PC-9 (cell line): ENCODE data around the gene RNU1-2. TPM values are rescaled to one million over a fixed set of nuclear protein-coding genes. Genes with fewer than 3 reads are reported as not detected.
"Not testable (repeated sequence)": the region's sequence is repeated elsewhere in the genome, so short reads cannot be mapped to it uniquely, and the experiment has no call there.

Experiments
- BruUV-seq: library from RNA; stranded (reverse); fragments of 400-500 nt; replicated peaks from 2 replicates; lab custom pipeline; 2021; lab: Mats Ljungman, UMichigan
- CTCF ChIA-PET: fragments of 300-600 bp; sonication (Branson Sonifier 250); formaldehyde crosslinking; loops from one replicate; lab custom pipeline; 2022; ENCODE audit warnings: antibody characterized with exemption; lab: Charles Lee
- POLR2A ChIA-PET: fragments of 300-600 bp; sonication (Branson Sonifier 250); formaldehyde crosslinking; loops from one replicate; lab custom pipeline; 2022; ENCODE audit warnings: antibody characterized with exemption; ENCODE audit not compliant: unreplicated experiment; lab: Charles Lee
- DNase-seq, 2 experiments: peaks; one replicate each; pipeline versions ENCODE4 v3.0.0 to v3.0.0-alpha.2; 2015 to 2022; ENCODE audit warnings: mixed read lengths in 1 of 2
- H2AFZ ChIP-seq: fragments of 200-600 bp; sonication (generic); 2 replicates; pipeline ENCODE4 v1.8.1; 2017; ENCODE audit warnings: antibody characterized with exemption
- H3F3A ChIP-seq: fragments of 200-600 bp; sonication (generic); 2 replicates; pipeline ENCODE4 v1.8.1; 2017; ENCODE audit warnings: antibody characterized with exemption, mild to moderate bottlenecking, low read depth; ENCODE audit not compliant: insufficient read depth
- H3K27ac ChIP-seq: fragments of 200-600 bp; sonication (generic); 2 replicates; pipeline ENCODE4 v1.6.1; 2016; ENCODE audit warnings: mixed run types
- H3K27me3 ChIP-seq: fragments of 200-600 bp; sonication (generic); 2 replicates; pipeline ENCODE4 v1.6.1; 2016; ENCODE audit warnings: low read depth, mixed run types; ENCODE audit not compliant: insufficient read depth
- H3K36me3 ChIP-seq: fragments of 200-600 bp; sonication (generic); 2 replicates; pipeline ENCODE4 v1.6.1; 2016; ENCODE audit warnings: low read depth, mixed run types
- H3K4me1 ChIP-seq: fragments of 200-600 bp; sonication (generic); replicated peaks from 2 replicates; pipeline ENCODE4 v1.6.1; 2016; ENCODE audit warnings: mixed run types; ENCODE audit not compliant: insufficient read depth
- H3K4me2 ChIP-seq: fragments of 200-600 bp; sonication (generic); 2 replicates; pipeline ENCODE4 v1.6.1; 2017; ENCODE audit warnings: mixed run types
- H3K4me3 ChIP-seq: fragments of 200-600 bp; sonication (generic); 2 replicates; pipeline ENCODE4 v1.6.1; 2016; ENCODE audit warnings: mixed run types
- H3K79me2 ChIP-seq: fragments of 200-600 bp; sonication (generic); 2 replicates; pipeline ENCODE4 v1.6.1; 2017; ENCODE audit warnings: low read depth, mixed run types
- H3K9me2 ChIP-seq: fragments of 200-600 bp; sonication (generic); 2 replicates; pipeline ENCODE4 v1.8.1; 2017; ENCODE audit warnings: mild to moderate bottlenecking; ENCODE audit not compliant: insufficient read depth
- H3K9me3 ChIP-seq: fragments of 200-600 bp; sonication (generic); 2 replicates; pipeline ENCODE4 v1.8.1; 2016; ENCODE audit warnings: low read depth; ENCODE audit not compliant: insufficient read depth
- H4K20me1 ChIP-seq: fragments of 200-600 bp; sonication (generic); 2 replicates; pipeline ENCODE4 v1.8.1; 2017; ENCODE audit not compliant: insufficient read depth
- EZH2 ChIP-seq: fragments of 200-600 bp; sonication (generic); IDR thresholded peaks from 2 replicates; pipeline ENCODE4 v1.8.0; 2017; ENCODE audit warnings: antibody characterized with exemption, low read depth
- intact Hi-C: fragments of 100-400 bp; cut with micrococcal nuclease; formaldehyde crosslinking; loops from one replicate; pipeline ENCODE4 v1.10.0; 2022; ENCODE audit not compliant: unreplicated experiment
- total RNA-seq: library from RNA; stranded (reverse); gene quantifications from 2 replicates; pipeline ENCODE4 v1.2.3, GENCODE V29; 2021
- TF ChIP-seq, protein P1 (sequence below): fragments of 200-600 bp; sonication (generic); conservative IDR thresholded peaks from 2 replicates; pipeline ENCODE4 v1.6.1; 2017; ENCODE audit warnings: mixed run types, antibody characterized with exemption, mild to moderate bottlenecking, moderate library complexity

RNU1-2 gene
- total RNA-seq, 1 experiment from 2014 or later = 1,333 TPM

GRCh38 chr1:16915627-16915973, 19.8 kb downstream of the RNU1-2 start:
- no peaks in the 10 kb centered on the region for H4K20me1 ChIP-seq
- no peak for DNase-seq
- H3K4me2 ChIP-seq = no peak overlapping the region
- no TSS peak for BruUV-seq
- no peaks in the 10 kb centered on the region for H3K9me2 ChIP-seq
- H3F3A ChIP-seq = no peaks in the 10 kb centered on the region
- intact Hi-C loops = no loop called here
- H3K27ac ChIP-seq = no peak overlapping the region
- ChIA-PET POLR2A (no interaction called here), CTCF (interaction anchor here (0.7 kb wide), 1 partner anchor 64 kb away, joined by 4 read pairs; no protein-coding TSS in a partner anchor)
- no peaks in the 10 kb centered on the region for H3K4me1 ChIP-seq
- H3K79me2 ChIP-seq = no peaks in the 10 kb centered on the region
- no peak overlapping the region for H2AFZ ChIP-seq
- H3K36me3 ChIP-seq = no peaks in the 10 kb centered on the region
- H3K27me3 ChIP-seq = no peaks in the 10 kb centered on the region
- H3K9me3 ChIP-seq = no peaks in the 10 kb centered on the region
- TF ChIP-seq EZH2 = no peak
- TF ChIP-seq, protein P1, sequence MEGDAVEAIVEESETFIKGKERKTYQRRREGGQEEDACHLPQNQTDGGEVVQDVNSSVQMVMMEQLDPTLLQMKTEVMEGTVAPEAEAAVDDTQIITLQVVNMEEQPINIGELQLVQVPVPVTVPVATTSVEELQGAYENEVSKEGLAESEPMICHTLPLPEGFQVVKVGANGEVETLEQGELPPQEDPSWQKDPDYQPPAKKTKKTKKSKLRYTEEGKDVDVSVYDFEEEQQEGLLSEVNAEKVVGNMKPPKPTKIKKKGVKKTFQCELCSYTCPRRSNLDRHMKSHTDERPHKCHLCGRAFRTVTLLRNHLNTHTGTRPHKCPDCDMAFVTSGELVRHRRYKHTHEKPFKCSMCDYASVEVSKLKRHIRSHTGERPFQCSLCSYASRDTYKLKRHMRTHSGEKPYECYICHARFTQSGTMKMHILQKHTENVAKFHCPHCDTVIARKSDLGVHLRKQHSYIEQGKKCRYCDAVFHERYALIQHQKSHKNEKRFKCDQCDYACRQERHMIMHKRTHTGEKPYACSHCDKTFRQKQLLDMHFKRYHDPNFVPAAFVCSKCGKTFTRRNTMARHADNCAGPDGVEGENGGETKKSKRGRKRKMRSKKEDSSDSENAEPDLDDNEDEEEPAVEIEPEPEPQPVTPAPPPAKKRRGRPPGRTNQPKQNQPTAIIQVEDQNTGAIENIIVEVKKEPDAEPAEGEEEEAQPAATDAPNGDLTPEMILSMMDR = no peak
- H3K4me3 ChIP-seq = no peak overlapping the region

DNA sequence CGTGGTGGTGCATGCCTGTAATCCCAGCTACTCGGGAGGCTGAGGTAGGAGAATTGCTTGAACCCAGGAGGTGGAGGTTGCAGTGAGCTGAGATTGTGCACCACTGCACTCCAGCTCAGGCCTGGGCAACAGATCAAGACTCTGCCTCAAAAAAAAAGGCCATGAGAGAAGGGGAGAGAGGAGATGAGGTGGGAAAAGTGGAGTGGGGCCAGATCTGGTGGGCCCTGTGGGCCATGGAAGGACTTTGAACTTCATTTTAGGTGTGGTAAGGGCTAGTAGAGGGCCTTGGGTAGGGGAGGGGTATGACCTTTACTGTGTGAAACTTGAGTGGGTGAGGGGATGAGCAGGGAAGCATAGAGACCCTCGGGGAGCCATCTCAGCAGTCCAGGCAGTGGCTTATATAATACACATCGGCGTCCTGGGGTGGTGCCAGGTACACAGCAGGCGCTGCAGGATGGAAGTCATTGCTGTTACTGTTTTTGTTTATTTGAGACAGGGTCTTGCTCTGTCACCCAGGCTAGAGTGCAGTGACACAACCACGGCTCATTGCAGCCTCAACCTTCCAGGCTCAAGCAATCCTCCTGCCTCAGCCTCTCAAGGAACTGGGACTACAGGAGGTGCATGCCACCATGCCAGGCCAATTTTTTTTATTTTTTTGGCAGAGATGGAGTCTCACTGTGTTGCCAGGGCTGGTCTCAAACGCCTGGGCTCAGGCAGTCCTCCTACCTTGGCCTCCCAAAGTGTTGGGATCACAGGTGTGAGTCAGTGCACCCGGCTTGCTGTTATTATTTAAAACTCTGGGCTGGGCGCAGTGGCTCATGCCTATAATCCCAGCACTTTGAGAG, 20.5 kb downstream of the RNU1-2 start:
- H3K4me2 ChIP-seq, DNase-seq, CTCF ChIA-PET: not testable (repeated sequence)

DNA sequence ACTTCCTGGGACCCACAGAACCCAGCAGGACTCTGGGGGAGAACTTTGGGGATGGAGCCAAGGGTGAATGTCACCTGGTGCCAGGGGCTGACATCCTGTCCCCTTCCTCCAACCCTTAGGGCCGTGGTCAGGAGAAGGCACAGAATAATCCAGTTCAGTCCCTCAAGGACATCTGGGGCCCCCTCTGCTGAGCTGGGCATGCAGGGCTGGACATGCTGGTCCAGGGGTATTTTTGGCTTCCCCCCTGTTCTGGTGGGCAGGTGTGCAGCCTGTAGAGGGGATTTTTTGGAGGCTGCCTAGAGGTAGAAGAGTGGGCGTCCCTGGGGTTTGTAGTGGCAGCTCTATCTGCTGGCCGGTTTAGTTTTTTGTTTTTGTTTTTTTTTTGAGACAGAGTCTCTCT, 22.6 kb downstream of the RNU1-2 start:
- no peak overlapping the region for H3K27ac ChIP-seq

More for the DNA sequence above, 20.5 kb downstream of the RNU1-2 start:
- BruUV-seq, H2AFZ ChIP-seq, H3K4me1 ChIP-seq, H3K79me2 ChIP-seq, H3K4me3 ChIP-seq, H3K27me3 ChIP-seq, H3F3A ChIP-seq, POLR2A ChIA-PET, H4K20me1 ChIP-seq, intact Hi-C loops, H3K9me3 ChIP-seq, H3K9me2 ChIP-seq, H3K36me3 ChIP-seq, H3K27ac ChIP-seq: not testable (repeated sequence)

DNA sequence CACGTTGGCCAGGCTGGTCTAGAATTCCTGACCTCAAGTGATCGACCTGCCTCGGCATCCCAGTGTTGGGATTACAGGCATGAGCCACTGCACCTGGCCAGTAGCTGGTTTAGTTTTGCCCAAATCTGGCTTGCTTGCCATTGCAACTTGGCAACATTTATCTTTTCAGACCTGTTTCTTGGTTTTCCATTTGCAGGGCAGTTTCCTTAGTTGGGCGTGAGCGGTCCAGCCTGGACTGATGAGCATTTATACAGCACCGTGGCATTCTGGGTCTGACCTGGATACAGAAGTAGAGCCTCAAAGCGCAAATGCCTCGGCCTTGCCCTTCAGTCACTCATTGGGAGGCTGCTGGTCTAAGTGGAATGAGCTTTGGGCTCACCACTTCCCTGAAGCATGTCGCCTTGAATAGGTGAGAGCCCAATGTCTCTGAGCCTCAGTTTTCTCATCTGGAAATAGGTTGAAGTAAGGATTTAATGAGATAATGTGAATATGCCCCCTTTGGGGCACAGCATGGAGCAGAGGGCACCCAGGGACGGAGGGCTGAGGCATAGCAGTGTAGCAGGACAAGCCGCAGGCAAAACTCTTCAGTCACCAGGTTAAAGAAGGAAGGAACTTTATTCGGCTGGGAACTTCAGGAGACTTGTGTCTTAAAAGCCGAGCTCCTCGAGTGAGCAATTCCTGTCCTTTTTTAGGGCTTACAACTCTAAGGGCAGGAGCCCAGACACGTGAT, 23.3 kb downstream of the RNU1-2 start:
- BruUV-seq, H3K9me3 ChIP-seq, H3K36me3 ChIP-seq, H4K20me1 ChIP-seq, H3K27ac ChIP-seq, H3K27me3 ChIP-seq, H3K79me2 ChIP-seq, H3K4me1 ChIP-seq, H2AFZ ChIP-seq, POLR2A ChIA-PET, H3K4me3 ChIP-seq, H3K9me2 ChIP-seq, H3F3A ChIP-seq, DNase-seq, intact Hi-C loops, H3K4me2 ChIP-seq: not testable (repeated sequence)
- CTCF ChIA-PET = interaction anchor here (0.6 kb wide), 1 partner anchor 137 kb away, joined by 3 read pairs; no protein-coding TSS in a partner anchor

More for the DNA sequence above, 22.6 kb downstream of the RNU1-2 start:
- H2AFZ ChIP-seq = no peak overlapping the region
- H3K4me2 ChIP-seq = no peak overlapping the region
- no TSS peak for BruUV-seq
- no peaks in the 10 kb centered on the region for H3K27me3 ChIP-seq
- H3F3A ChIP-seq = no peaks in the 10 kb centered on the region
- no peaks in the 10 kb centered on the region for H3K79me2 ChIP-seq
- H3K9me3 ChIP-seq = no peaks in the 10 kb centered on the region
- H4K20me1 ChIP-seq = no peaks in the 10 kb centered on the region
- H3K4me1 ChIP-seq = no peaks in the 10 kb centered on the region
- H3K4me3 ChIP-seq = no peak overlapping the region
- no peaks in the 10 kb centered on the region for H3K9me2 ChIP-seq
- no peak for TF ChIP-seq EZH2
- TF ChIP-seq, protein P1 = no peak
- DNase-seq = no peak
- CTCF ChIA-PET = interaction anchor here (0.6 kb wide), 1 partner anchor 138 kb away, joined by 3 read pairs; no protein-coding TSS in a partner anchor
- intact Hi-C loops = no loop called here
- POLR2A ChIA-PET = interaction anchor here (0.6 kb wide), 1 partner anchor 42 kb away, joined by 3 read pairs; no protein-coding TSS in a partner anchor
- H3K36me3 ChIP-seq = no peaks in the 10 kb centered on the region
